ENCODE results near the gene FRRS1. TPM values are rescaled to one million over a fixed set of nuclear protein-coding genes. Genes with fewer than 3 reads are reported as not detected.

FRRS1 gene
- total and polyA plus RNA-seq, 10 of the 15 experiments (the other 5 are each of a cell fraction or from before 2014, with no cell fraction given): 0.13 to 18.9 (median 8.0) TPM

DNA sequence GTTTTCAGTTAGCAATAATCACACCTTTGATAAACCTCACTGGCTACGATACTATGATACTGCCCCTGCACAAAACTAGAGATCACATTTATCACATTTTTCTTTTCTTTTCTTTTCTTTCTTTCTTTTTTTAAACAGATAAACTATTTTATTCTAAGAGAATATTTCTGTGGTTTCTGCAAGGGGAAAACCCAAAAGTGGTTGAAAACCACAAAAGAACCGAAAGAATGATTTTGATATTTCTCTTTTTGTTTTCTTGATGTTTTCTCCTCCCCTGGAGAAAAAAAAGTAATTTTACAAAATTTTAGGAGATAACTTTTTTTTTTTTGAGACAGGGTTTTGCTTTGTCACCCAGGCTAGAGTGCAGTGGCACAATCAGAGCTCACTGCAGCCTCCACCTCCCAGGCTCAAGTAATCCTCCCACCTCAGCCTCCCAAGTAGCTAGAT lies 18.4 kb upstream of the FRRS1 start (continued):
- TF ChIP-seq ZBTB33 (IDR thresholded peaks at IDR 0.05) (no peak), BCLAF1 (IDR thresholded peaks at IDR 0.05) (no peak), SMAD5 (IDR thresholded peaks at IDR 0.05; ENCODE audit: low read depth) (no peak), KDM1A (IDR thresholded peaks at IDR 0.05; ENCODE audit: borderline replicate concordance) (no peak), ZBTB4 (CRISPR knock-in tag; IDR thresholded peaks at IDR 0.05) (no peak), SIX5 (IDR thresholded peaks at IDR 0.05; ENCODE audit: low read depth, low read length, severe bottlenecking) (no peak), RELA (IDR thresholded peaks at IDR 0.05; ENCODE audit: borderline replicate concordance, partially characterized antibody) (no peak)
- TF ChIP-seq, protein P1, sequence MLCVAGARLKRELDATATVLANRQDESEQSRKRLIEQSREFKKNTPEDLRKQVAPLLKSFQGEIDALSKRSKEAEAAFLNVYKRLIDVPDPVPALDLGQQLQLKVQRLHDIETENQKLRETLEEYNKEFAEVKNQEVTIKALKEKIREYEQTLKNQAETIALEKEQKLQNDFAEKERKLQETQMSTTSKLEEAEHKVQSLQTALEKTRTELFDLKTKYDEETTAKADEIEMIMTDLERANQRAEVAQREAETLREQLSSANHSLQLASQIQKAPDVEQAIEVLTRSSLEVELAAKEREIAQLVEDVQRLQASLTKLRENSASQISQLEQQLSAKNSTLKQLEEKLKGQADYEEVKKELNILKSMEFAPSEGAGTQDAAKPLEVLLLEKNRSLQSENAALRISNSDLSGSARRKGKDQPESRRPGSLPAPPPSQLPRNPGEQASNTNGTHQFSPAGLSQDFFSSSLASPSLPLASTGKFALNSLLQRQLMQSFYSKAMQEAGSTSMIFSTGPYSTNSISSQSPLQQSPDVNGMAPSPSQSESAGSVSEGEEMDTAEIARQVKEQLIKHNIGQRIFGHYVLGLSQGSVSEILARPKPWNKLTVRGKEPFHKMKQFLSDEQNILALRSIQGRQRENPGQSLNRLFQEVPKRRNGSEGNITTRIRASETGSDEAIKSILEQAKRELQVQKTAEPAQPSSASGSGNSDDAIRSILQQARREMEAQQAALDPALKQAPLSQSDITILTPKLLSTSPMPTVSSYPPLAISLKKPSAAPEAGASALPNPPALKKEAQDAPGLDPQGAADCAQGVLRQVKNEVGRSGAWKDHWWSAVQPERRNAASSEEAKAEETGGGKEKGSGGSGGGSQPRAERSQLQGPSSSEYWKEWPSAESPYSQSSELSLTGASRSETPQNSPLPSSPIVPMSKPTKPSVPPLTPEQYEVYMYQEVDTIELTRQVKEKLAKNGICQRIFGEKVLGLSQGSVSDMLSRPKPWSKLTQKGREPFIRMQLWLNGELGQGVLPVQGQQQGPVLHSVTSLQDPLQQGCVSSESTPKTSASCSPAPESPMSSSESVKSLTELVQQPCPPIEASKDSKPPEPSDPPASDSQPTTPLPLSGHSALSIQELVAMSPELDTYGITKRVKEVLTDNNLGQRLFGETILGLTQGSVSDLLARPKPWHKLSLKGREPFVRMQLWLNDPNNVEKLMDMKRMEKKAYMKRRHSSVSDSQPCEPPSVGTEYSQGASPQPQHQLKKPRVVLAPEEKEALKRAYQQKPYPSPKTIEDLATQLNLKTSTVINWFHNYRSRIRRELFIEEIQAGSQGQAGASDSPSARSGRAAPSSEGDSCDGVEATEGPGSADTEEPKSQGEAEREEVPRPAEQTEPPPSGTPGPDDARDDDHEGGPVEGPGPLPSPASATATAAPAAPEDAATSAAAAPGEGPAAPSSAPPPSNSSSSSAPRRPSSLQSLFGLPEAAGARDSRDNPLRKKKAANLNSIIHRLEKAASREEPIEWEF (IDR thresholded peaks at IDR 0.05; ENCODE audit: insufficient replicate concordance, low read depth, low read length): no peak
